ENCODE results near the gene HEPN1.

Gene HEPN1

GRCh38 chr11:124899383-124900145, 19.5 kb upstream of the HEPN1 start:
- no peak for DNase-seq (ENCODE audit: low spot score)

- DNase-seq (ENCODE audit: low spot score), result no peak
These were observed 18.6 kb upstream of the HEPN1 start for GRCh38 chr11:124900464-124900863.

GRCh38 chr11:124902616-124903015, 16.4 kb upstream of the HEPN1 start:
- no peak for DNase-seq (ENCODE audit: low spot score)

- no peak for DNase-seq (ENCODE audit: low spot score)
These were observed 3.3 kb upstream of the HEPN1 start for GRCh38 chr11:124915541-124916369.

- no peak for DNase-seq (ENCODE audit: low spot score)
These were observed 2.7 kb upstream of the HEPN1 start for GRCh38 chr11:124916370-124916710.

GRCh38 chr11:124917115-124917637, 1.9 kb upstream of the HEPN1 start:
- peak; percentile 95 for DNase-seq (ENCODE audit: low spot score)

GRCh38 chr11:124919898-124920297, 848 bp downstream of the HEPN1 start:
- no peak for DNase-seq (ENCODE audit: low spot score)

- no peak for DNase-seq (ENCODE audit: low spot score)
These were observed 1.3 kb downstream of the HEPN1 start for GRCh38 chr11:124920356-124920755.

- no peak for DNase-seq (ENCODE audit: low spot score)
These were observed 2.0 kb downstream of the HEPN1 start for GRCh38 chr11:124920870-124921609.

GRCh38 chr11:124922831-124923230, 3.8 kb downstream of the HEPN1 start:
- DNase-seq (ENCODE audit: low spot score), result no peak

- no peak for DNase-seq (ENCODE audit: low spot score)
These were observed 4.2 kb downstream of the HEPN1 start for GRCh38 chr11:124923296-124923695.

- DNase-seq (ENCODE audit: low spot score), result peak; percentile 65
These were observed 10.1 kb downstream of the HEPN1 start for GRCh38 chr11:124928942-124929665.

- no peak for DNase-seq (ENCODE audit: low spot score)
These were observed 11.7 kb downstream of the HEPN1 start for GRCh38 chr11:124930799-124931198.

GRCh38 chr11:124934862-124935547, 16.0 kb downstream of the HEPN1 start:
- no peak for DNase-seq (ENCODE audit: low spot score)

GRCh38 chr11:124935548-124936514, 16.8 kb downstream of the HEPN1 start, which contains the start of gene HEPACAM:
Gene HEPACAM, minus strand, starts transcription at chr11:124936047. Its CDS starts 41 bp downstream, at chr11:124936006.
- peak; percentile 94 for DNase-seq (ENCODE audit: low spot score)

GRCh38 chr11:124937336-124937935, 18.4 kb downstream of the HEPN1 start:
- no peak for DNase-seq (ENCODE audit: low spot score)

- DNase-seq (ENCODE audit: low spot score), result no peak
These were observed 19.2 kb downstream of the HEPN1 start for GRCh38 chr11:124938206-124938765.

- no peak for DNase-seq (ENCODE audit: low spot score)
These were observed 19.9 kb downstream of the HEPN1 start for GRCh38 chr11:124938970-124939369.

GRCh38 chr11:124941703-124942102, 22.7 kb downstream of the HEPN1 start:
- no peak for DNase-seq (ENCODE audit: low spot score)
